Epithelial cell of esophagus (primary cell): ENCODE data around the gene DISP3.

Source experiments
- DNase-seq: peaks from one replicate; pipeline ENCODE4 v3.0.0; 2010; ENCODE audit warnings: low read depth
- H3K4me3 ChIP-seq: 2 replicates; pipeline ENCODE4 v1.5.1; 2011; ENCODE audit warnings: mild to moderate bottlenecking, low read length, control low read depth
- TF ChIP-seq, protein P1 (sequence below): IDR thresholded peaks from 2 replicates; pipeline ENCODE4 v1.5.1; 2011; ENCODE audit warnings: low read depth, mild to moderate bottlenecking, low read length, control low read depth, inconsistent platforms; ENCODE audit not compliant: insufficient read depth; ENCODE audit errors: missing control alignments

DISP3 gene

DNA sequence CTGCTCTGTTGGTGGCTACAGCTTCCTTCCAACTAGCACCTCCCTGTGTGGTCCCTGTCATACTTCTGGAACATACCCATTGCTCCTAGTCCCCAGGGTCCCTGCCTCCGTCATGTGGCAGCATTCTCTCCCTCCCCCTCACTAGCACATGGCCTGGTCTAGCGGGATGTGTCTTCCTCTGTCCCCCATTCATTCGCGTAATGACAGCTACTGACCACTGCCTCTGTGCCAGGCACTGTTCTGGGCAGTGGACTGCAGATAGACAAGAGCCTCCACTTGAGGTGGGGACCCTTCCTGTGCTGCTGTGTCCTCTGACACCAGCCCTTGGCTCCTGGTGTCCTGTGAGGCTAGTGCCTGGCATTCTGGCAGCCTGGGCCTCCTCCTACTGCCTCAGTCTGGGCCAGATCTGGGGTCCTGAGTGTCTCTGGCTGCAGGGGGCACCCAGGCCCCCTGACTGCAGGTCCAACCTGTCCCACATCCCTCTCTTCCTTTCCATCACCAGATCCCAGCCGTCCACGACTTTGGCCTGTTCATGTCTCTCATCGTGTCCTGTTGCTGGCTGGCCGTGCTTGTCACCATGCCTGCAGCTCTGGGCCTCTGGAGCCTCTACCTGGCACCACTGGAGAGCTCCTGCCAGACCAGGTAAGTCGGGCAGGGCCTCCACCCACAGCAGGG, 38.1 kb downstream of the DISP3 start:
- DNase-seq, result no peak
- TF ChIP-seq, protein P1, sequence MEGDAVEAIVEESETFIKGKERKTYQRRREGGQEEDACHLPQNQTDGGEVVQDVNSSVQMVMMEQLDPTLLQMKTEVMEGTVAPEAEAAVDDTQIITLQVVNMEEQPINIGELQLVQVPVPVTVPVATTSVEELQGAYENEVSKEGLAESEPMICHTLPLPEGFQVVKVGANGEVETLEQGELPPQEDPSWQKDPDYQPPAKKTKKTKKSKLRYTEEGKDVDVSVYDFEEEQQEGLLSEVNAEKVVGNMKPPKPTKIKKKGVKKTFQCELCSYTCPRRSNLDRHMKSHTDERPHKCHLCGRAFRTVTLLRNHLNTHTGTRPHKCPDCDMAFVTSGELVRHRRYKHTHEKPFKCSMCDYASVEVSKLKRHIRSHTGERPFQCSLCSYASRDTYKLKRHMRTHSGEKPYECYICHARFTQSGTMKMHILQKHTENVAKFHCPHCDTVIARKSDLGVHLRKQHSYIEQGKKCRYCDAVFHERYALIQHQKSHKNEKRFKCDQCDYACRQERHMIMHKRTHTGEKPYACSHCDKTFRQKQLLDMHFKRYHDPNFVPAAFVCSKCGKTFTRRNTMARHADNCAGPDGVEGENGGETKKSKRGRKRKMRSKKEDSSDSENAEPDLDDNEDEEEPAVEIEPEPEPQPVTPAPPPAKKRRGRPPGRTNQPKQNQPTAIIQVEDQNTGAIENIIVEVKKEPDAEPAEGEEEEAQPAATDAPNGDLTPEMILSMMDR, result no peak

DNA sequence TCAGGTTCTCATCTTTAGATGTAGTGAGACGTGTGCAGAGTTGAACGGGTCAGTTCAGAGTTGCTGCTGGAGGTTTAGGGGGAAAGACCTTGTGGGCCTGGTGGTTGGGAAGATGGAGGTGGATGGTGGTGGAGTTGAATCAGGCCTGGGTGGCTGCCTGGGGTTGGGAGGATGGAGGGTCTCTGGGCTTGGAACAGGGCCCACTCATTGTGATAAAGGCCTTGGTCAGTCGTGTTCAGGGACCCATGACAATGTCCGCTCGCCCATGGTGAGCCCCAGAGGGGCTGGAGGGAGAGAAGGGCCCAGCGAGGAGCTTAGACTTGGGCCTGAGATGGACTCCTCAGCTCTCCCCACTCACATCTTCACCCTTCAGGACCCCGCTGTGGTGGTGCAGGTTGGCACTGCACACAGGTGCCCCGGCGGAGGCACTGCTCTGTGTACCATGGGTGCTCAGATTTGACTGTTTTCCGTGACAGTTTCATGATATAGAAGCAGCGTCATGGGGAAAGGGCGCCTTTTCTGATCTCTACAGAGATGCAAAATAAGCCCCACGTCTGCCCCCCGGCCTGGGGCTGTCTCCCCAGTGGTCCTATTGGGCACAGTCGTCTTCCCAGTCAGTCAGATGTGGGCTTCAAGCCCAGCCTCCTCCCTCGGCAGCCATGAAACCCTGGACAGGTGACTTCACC, 39.2 kb downstream of the DISP3 start:
- TF ChIP-seq, protein P1, result no peak

More for the DNA sequence above, 38.1 kb downstream of the DISP3 start:
- H3K4me3 ChIP-seq, result no peak overlapping the region

DNA sequence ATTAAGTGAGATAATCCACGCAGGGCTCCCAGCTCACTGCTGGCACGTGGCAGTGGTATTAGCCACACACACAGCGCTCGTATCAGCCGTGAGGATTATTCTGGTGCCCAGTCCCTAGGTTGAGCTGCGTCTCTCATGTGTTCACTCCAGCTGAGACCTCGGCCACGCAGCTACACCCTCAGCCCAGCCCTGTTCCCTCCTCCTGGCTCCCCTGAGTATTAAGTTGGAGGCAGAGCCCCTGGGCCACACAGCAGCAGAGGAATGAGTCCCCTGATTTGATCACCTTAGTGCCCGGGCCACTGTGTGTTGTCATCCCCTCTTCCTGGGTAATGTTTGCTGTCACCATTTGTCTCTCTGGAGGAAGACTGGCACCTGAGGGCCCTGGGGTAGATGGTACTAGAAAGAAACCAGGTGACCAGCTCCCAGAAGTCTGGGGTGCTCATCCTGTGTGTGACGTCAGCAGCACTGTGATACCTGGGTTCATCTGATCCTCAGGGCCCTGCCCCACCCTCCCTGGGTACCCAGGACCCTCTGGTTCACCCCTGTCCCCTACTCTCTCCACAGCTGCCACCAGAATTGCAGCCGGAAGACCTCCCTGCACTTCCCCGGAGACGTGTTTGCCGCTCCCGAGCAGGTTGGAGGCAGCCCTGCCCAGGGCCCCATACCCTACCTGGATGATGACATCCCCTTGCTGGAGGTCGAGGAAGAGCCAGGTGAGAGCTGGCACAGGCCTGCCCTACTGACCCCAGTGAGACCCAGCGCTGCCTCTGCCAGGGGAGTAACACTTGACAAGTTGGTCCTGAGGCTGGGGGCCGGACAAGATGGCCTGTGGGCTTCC, 40.1 kb downstream of the DISP3 start:
- H3K4me3 ChIP-seq, result no peak overlapping the region
- no peak for DNase-seq
- TF ChIP-seq, protein P1, result no peak

More for the DNA sequence above, 39.2 kb downstream of the DISP3 start:
- H3K4me3 ChIP-seq, result no peak overlapping the region
- no peak for DNase-seq

DNA sequence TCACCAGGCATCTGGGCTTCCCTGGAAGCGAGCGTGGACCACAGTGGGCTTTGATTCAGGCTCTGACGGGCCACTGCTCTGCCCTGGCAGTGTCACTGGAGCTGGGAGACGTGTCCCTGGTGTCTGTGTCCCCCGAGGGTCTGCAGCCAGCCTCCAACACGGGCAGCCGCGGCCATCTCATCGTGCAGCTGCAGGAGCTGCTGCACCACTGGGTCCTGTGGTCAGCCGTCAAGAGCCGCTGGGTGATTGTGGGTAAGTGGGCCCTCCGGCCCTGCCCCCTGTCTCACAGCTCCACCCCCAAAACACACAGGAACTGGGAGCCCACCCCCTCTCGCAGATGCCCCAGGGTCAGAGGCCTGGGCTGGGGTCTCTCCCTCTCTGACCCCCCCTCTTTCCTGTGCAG, 40.7 kb downstream of the DISP3 start:
- DNase-seq, result no peak
- TF ChIP-seq, protein P1, result no peak
- no peak overlapping the region for H3K4me3 ChIP-seq

DNA sequence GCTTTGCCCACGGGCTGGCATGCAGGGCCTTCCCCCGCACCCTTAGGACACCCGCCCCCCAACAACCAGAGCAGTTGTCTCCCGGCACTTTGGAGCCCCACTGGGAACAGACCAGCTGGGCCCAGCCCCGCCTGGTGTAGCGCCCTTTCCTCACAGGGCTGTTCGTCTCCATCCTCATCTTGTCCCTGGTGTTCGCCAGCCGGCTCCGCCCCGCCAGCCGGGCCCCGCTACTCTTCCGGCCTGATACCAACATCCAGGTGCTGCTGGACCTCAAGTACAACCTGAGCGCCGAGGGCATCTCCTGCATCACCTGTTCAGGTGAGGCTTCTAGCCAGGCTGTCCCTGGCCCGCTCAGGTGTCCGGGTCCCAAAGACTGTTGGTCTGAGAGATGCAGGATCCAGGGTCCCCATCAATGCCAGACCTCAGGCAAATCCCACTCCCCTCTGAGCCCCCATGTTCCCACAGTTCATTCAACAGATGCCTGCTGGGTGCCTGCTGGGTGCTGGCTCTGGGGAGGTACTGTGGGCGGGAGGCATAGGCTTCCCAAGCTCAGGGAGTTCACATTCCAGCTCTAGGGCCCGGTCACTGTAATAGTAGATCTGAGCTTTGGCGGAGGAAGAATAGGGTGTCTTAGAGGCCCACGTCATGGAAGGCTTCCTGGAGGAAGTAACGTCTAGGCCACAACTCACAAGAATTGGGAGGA, 41.7 kb downstream of the DISP3 start:
- H3K4me3 ChIP-seq, result no peak overlapping the region
- DNase-seq, result no peak
- TF ChIP-seq, protein P1, result no peak

DNA sequence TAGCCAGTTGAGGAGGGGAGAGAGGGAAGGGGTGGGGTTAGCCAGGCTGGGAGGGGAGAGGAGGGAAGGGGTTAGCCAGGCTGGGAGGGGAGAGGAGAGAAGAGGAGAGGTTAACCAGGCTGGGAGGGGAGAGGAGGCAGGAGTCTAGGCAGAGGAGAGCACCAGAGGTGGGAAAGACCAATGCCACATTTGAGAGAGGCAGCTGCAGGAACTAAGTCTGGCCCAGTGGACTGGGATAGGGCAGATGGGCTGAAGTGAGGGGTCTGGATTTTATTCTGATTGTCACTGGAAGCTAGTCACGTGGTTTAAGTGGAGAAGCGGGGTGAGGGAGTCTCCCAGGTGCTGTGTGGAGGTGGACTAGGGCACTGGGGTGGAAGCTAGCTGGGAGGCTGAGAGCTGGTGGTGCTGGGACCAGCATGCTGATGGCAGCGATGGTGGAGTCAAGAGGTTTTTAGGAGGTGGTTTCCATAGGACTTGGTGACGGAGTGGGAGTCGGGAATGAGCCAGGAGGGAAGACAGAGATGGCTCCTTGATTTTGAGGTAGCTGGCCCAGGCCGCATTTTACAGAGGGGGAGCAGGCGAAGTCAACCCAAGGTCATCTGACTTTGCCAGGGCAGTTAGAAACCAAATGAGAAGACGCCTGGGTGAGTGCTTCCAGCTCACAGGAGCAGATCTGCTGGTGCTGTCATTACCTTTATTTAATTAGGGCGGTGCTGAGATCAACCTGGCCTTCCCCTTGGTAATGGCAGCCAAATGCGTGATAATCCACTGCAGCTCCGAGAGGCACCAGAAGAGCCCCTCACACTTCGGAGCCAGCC, 42.8 kb downstream of the DISP3 start:
- TF ChIP-seq, protein P1, result no peak
- H3K4me3 ChIP-seq, result no peak overlapping the region
- no peak for DNase-seq
